Stimulated activated CD4-positive, alpha-beta T cell treated with anti-CD3 and anti-CD28 coated beads, Interleukin-2, amount 100 ng/mL, for 48 hours (primary cell): ENCODE results near the gene CRIP2.

Source experiments
- DNase-seq, 2 donors: peaks; one replicate each; pipeline ENCODE4 v3.0.0-alpha.2; 2020

CRIP2 gene

GRCh38 chr14:105474483-105475268, at the start of gene CRIP2:
Gene CRIP2 (plus strand): TSS chr14:105474821. CDS start chr14:105474863, 42 bp downstream.
- DNase-seq, result no peak

DNA sequence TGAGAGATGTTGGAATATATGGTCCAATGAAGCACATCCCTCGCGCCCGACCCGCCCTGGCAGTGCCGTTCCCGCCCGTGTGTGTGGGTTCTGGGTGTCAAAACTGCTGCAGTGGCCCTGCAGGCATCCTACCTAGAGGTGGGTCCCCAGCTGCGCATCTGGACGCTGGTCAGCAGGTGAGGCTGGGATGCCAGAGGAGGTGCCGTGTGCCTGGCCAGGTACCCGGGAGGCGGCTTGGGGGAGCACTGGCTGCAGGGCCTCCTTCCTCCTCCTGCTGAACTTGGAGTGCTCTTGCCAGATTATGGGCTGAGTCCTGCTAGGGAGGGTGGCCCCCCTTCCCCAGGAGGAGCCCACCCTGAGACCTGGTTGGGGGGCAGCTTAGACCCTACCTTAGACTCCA, 49.8 kb upstream of the CRIP2 start:
- no peak for DNase-seq

GRCh38 chr14:105425823-105426247, 48.8 kb upstream of the CRIP2 start:
- DNase-seq, result no peak

- DNase-seq, result no peak
Measured at GRCh38 chr14:105426416-105427130, 48.0 kb upstream of the CRIP2 start.

DNA sequence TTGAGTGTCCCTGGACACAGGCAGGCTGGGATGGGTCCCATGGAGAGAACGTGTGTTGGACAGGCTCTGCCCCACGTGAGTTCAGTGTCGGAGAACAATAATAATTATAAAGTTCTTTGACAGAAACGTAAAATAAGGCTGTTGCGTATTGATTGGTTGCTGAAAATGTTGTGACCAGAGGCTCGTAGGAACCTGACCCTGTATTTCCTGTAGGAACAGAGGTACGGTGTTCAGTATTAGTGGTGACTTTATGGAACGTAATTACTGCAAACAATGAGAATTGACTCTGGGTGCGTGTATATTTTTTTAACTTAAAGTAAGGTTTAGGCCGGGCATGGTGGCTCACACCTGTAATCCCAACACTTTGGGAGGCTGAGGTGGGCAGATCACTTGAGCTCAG, 47.2 kb upstream of the CRIP2 start:
- no peak for DNase-seq

DNA sequence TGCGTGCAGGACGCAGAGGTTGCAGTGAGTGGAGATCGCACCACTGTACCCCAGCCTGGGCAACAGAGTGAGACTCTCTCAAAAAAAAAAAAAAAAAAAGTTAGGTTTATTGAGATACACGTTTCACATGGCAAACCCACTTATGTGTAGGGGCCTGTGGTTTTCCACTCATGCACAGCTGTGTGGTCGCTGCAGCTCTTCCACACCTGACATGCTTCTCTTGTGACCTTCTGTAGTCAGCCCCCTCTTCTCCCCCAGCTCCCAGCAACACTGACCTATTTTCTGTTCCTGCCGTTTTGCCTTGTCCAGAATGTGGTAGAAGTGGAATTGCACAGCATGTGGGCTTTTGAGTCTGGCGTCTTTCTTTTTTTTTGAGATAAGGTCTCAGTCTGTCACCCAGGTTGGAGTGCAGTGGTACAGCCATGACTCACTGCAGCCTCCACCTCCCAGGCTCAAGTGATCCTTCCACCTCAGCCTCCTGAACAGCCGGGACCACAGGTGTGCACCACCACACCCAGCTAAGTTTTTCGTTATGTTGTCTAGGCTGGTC, 46.6 kb upstream of the CRIP2 start:
- DNase-seq, result no peak

DNA sequence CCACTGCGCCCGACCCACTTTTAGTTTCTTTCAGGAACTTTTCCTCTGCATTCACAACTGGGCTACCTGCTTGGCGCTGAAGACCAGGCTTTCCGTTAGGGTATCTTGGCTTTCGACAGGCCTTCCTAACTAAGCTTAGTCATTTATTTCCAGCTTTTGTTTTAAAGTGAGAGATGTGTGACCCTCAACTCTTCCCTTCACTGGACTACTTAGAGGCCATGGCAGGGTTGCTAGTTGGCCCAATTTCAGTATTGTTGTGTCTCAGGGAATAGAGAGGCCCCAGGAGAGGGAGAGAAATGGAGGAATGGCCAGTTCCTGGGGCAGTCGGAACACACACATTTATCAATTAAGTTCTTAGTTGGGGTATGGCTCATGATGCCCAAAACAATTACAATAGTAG, 44.6 kb upstream of the CRIP2 start:
- DNase-seq, result no peak

- DNase-seq, result no peak
Measured at GRCh38 chr14:105430565-105430964, 44.1 kb upstream of the CRIP2 start.

- no peak for DNase-seq
Measured at GRCh38 chr14:105431256-105431655, 43.4 kb upstream of the CRIP2 start.

DNA sequence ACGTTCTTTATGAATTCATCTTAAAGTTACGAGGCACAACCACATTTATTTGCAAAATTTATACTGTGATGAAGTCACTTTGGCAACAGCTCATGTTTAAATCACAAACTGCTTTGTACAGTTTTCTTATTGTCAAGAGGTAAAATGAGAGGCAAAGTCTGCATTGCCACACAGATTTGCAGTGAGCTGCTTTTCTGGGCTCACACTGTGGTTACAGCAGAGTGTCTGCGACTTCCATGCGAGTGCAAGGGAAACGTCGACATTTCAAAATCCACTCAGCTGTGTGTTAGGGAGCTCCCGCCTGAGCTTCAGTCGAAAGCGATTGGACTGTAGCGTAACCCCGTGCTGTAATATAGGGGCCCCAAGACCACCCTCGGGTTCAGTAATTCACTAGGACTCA, 42.0 kb upstream of the CRIP2 start:
- DNase-seq, result no peak

GRCh38 chr14:105433161-105433605, 41.4 kb upstream of the CRIP2 start:
- no peak for DNase-seq

GRCh38 chr14:105436402-105436801, 38.2 kb upstream of the CRIP2 start:
- DNase-seq, result no peak

DNA sequence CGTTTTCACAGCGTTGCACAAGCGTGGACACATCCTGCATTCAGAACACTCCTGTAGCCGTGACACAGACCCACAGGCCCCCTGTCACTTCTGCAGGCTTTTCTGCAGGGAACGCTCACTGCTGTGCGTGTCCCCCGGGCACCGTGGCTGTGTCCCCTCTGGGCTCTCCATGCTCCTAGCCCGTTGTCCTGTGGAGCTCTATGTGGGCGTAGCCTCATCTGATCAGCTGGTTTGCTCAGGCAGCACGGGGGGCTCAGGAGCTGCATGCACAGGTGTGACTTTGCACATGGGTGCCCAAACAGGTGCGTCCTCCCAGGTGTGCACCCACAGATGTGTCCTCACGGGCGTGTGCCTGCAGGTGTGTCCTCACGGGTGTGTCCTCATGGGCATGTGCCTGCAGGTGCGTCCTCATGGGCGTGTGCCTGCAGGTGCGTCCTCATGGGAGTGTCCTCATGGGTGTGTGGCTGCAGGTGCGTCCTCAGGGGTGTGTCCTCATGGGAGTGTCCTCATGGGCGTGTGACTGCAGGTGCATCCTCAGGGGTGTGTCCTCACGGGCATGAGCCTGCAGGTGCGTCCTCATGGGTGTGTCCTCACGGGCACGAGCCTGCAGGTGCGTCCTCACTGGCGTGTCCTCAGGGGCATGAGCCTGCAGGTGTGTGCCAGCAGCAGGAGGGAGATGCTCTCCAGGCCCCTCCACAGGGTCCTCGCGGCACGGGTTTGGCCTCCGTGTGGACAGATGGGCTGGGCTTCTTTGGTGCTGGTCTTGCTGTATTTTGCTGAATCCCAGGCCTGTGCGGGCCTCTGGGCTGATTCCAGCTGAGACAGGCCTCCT, 37.5 kb upstream of the CRIP2 start:
- no peak for DNase-seq

DNA sequence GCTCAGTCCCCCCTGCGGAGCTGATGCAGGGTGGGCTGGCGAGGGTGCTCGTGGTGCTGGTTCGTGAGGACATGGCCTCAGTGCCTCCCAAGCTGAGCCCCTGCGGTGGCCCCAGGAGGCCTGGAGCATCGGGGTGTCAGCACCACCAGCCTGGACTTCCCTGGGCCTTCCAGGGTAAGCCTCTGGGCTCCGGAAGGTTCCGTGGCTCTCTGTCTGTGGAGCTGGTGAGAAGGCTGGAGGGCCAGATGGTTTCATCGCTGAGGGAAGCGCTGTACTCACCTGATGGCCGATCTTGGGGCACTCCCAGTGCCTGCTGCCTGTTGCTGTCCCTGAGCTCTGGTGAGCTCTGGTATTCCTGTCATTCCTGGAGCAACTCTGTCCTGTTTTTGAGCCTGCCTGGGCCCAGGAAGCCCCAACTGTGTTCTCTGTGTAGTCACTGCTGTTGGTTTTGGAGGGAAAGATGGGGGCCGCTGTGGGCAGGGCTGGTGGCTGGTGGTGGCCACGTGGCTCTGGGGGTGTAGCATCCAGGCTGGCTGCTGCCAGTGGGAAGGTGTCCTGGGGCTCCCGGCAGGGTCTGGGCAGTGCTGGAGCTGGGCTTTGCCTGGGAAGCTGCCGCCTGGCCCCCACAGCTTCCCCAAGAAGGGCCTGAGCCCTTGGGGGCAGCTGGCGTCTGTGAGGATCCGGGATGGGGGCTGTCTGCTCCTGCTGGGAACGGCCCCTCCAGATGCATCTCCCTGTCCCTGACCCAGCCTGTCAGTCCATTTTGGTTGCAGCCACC, 36.7 kb upstream of the CRIP2 start:
- DNase-seq, result no peak

- DNase-seq, result no peak
Measured at GRCh38 chr14:105439179-105439578, 35.4 kb upstream of the CRIP2 start.

GRCh38 chr14:105439710-105440553, 34.7 kb upstream of the CRIP2 start:
- no peak for DNase-seq

GRCh38 chr14:105440554-105440900, 34.1 kb upstream of the CRIP2 start:
- no peak for DNase-seq

- no peak for DNase-seq
Measured at GRCh38 chr14:105440992-105441391, 33.6 kb upstream of the CRIP2 start.

GRCh38 chr14:105442125-105442524, 32.5 kb upstream of the CRIP2 start:
- DNase-seq, result no peak

DNA sequence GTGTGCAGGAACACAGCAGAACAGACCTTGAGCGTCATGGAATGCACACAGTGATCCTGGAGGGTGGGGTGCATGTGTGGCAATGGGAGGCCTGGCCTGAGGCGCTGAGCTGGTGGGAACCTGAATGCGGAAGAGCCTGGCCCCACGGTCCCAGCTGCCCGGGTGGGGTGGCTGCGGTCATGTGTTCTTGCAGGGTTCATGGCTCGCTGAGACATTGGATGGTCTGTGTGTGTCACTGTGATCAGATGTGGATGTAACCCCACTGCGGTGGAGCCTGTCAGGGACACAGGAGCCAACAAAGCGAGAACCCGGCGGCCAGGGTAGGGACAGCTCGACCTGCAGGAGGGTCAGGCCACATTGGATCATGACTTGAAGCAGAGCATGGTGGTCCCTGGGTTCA, 31.8 kb upstream of the CRIP2 start:
- DNase-seq, result no peak

DNA sequence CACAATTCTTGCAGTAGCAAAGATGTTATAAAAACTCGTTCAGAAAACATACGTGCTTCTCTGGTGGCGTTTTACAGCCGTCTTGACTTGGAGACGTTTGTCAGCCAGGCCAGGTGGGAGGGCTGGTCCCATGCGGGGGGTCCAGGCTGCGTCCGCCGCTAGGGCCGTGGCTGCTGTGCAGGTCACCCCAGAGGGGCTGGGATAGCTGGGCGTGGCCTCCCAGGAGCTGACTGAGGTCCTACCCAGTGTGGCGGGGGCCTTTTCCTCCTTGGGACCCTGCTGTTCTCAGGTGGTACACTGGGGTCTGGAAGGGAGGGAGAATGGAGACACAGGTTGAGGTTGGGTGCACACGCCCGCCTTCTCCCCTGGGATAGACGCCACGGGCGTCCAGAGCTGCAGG, 29.8 kb upstream of the CRIP2 start:
- no peak for DNase-seq
